Measurements from ENCODE around the gene ZNF613. TPM values are rescaled to one million over a fixed set of nuclear protein-coding genes. Genes with fewer than 3 reads are reported as not detected.
A peak's percentile ranks its signal among the peaks of the same experiment; 100 is the strongest.

Gene ZNF613
- total RNA-seq, 1 experiment from 2014 or later, result 4.9 TPM

DNA sequence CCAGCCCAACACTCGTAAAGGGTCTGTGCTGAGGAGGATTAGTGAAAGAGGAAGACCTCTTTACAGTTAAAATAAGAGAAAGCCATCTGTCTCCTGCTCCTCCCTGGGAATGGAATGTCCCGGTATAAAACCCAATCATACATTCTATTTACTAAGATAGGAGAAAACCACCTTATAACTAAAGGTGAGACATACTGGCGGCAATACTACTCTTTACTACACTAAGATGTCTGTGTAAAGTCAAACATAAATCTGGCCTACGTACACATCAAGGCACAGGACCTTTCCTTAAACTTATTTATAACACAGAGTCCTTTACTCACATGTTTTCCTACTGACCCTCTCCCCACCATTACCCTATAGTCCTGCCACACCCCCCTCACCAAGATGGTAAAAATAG is 56.1 kb downstream of the ZNF613 start:
- TF ChIP-seq, protein P1, sequence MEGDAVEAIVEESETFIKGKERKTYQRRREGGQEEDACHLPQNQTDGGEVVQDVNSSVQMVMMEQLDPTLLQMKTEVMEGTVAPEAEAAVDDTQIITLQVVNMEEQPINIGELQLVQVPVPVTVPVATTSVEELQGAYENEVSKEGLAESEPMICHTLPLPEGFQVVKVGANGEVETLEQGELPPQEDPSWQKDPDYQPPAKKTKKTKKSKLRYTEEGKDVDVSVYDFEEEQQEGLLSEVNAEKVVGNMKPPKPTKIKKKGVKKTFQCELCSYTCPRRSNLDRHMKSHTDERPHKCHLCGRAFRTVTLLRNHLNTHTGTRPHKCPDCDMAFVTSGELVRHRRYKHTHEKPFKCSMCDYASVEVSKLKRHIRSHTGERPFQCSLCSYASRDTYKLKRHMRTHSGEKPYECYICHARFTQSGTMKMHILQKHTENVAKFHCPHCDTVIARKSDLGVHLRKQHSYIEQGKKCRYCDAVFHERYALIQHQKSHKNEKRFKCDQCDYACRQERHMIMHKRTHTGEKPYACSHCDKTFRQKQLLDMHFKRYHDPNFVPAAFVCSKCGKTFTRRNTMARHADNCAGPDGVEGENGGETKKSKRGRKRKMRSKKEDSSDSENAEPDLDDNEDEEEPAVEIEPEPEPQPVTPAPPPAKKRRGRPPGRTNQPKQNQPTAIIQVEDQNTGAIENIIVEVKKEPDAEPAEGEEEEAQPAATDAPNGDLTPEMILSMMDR (IDR thresholded peaks at IDR 0.05; ENCODE audit: unreplicated experiment), result no peak
- peaks cover 10% of the 10 kb centered on the region for H3K36me3 Mint-ChIP-seq (ENCODE audit: insufficient read depth, unreplicated experiment)
- no peak overlapping the region for H3K27ac Mint-ChIP-seq (ENCODE audit: low read depth, unreplicated experiment)
- CTCF ChIA-PET, result no interaction called here
- peaks cover 5% of the 10 kb centered on the region for H3K4me1 Mint-ChIP-seq (ENCODE audit: insufficient read depth, unreplicated experiment)
- no TSS peak for BruUV-seq (replicated peaks)
- POLR2A ChIA-PET, result no interaction called here
- H3K4me3 Mint-ChIP-seq (ENCODE audit: unreplicated experiment), result no peak overlapping the region
- intact Hi-C loops (cut with micrococcal nuclease), result no loop called here
- peaks cover 28% of the 10 kb centered on the region for H3K9me3 Mint-ChIP-seq (ENCODE audit: unreplicated experiment)
- no peaks in the 10 kb centered on the region for H3K27me3 Mint-ChIP-seq (ENCODE audit: insufficient read depth, unreplicated experiment)
- no peak for DNase-seq (ENCODE audit: unreplicated experiment)

DNA sequence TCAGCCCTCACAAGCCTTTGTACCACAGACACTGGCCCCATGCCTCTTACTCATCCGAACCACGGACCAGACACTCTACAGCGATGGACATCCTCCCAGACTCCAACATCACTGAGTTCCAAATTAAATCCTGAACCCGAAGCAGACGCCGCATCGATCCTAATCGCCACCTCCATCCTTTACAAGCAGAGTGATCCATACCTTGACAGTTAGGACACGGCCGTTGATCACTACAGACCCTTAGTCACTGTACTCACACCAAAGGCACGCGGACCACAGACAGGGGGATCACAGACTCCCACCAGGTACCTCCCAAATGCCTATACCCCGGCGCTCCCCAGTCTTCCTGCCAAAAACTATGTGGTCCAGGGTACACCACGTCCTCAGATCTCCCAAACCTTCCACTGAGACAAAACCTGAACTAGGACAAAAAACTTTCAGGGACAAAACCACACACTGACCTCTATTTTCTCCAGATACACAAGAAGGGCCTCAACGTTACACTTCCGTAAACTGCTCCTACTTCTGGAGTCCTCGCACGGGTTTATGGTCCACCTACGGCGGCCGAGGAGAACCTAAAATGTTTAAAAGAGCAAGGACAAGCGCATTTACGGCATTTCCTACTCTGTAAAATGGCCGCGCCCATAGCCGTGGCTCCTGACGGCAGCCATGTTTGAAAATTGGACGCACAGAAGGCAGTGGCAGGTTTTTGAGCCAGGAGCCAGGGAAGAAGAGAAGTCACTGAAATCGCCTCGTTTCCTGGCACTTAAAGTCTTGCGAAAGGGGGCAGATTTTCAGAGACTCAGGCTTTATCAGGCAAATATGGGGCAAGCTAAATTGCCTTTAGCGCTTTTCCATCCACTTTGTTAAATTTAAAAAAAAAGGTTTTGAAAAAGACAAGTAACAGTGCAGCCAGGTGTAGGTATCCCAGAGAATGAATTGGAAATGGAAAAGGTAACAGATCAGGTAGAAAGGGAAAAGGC is 59.3 kb downstream of the ZNF613 start, which contains the start of gene ZNF350:
Gene ZNF350 (minus strand): TSS at position 532 of the 983 bp plus-strand sequence. CDS start 12,480 bp downstream, outside the sequence.
- peaks cover 29% of the 10 kb centered on the region for H3K9me3 Mint-ChIP-seq (ENCODE audit: unreplicated experiment)
- H3K4me3 Mint-ChIP-seq (ENCODE audit: unreplicated experiment), result peak within 1 kb of the TSS; percentile 88
- ChIA-PET POLR2A (interaction anchor here (0.7 to 1.4 kb wide), 5 partner anchors 19 to 42 kb away, joined by 3 to 7 read pairs (median 4); partner anchors contain the start of genes ZNF614 and ZNF615), CTCF (no interaction called here)
- peak; percentile 94 for DNase-seq (ENCODE audit: unreplicated experiment)
- TF ChIP-seq, protein P1 (IDR thresholded peaks at IDR 0.05; ENCODE audit: unreplicated experiment), result no peak
- peaks cover 22% of the 10 kb centered on the region for H3K36me3 Mint-ChIP-seq (ENCODE audit: insufficient read depth, unreplicated experiment)
- H3K4me1 Mint-ChIP-seq (ENCODE audit: insufficient read depth, unreplicated experiment), result no peaks in the 10 kb centered on the region
- H3K27ac Mint-ChIP-seq (ENCODE audit: low read depth, unreplicated experiment), result peak within 1 kb of the TSS; percentile 96
- no peaks in the 10 kb centered on the region for H3K27me3 Mint-ChIP-seq (ENCODE audit: insufficient read depth, unreplicated experiment)
- BruUV-seq (replicated peaks), result TSS peak; percentile 65
- intact Hi-C loops (cut with micrococcal nuclease), result loop anchor here (1.0 to 2.0 kb wide), 2 partner anchors 60 to 153 kb away; partner anchors contain the start of genes ZNF613 and ZNF616

- BruUV-seq (replicated peaks), result no TSS peak
Observed at GRCh38 chr19:51993422-51993821, 66.2 kb downstream of the ZNF613 start.

More at GRCh38 chr19:51993422-51993821, 66.2 kb downstream of the ZNF613 start:
- intact Hi-C loops (cut with micrococcal nuclease), result no loop called here
- no peaks in the 10 kb centered on the region for H3K4me1 Mint-ChIP-seq (ENCODE audit: insufficient read depth, unreplicated experiment)
- TF ChIP-seq, protein P1 (IDR thresholded peaks at IDR 0.05; ENCODE audit: unreplicated experiment), result no peak
- H3K36me3 Mint-ChIP-seq (ENCODE audit: insufficient read depth, unreplicated experiment), result peaks cover 64% of the 10 kb centered on the region
- no peak for DNase-seq (ENCODE audit: unreplicated experiment)
- POLR2A ChIA-PET, result no interaction called here
- no peaks in the 10 kb centered on the region for H3K27me3 Mint-ChIP-seq (ENCODE audit: insufficient read depth, unreplicated experiment)
- no peak overlapping the region for H3K27ac Mint-ChIP-seq (ENCODE audit: low read depth, unreplicated experiment)
- no peak overlapping the region for H3K4me3 Mint-ChIP-seq (ENCODE audit: unreplicated experiment)
- CTCF ChIA-PET, result no interaction called here
- peaks cover 23% of the 10 kb centered on the region for H3K9me3 Mint-ChIP-seq (ENCODE audit: unreplicated experiment)
